Mononuclear cell (primary cell): Measurements from ENCODE around the gene ZNF593OS. TPM values are rescaled to one million over a fixed set of nuclear protein-coding genes. Genes with fewer than 3 reads are reported as not detected.

Experiments
- H3K27me3 ChIP-seq: 2 replicates; pipeline ENCODE4 v1.6.0; 2011; ENCODE audit warnings: low read length, control low read depth; ENCODE audit not compliant: insufficient read depth
- H3K4me1 ChIP-seq: 2 replicates; pipeline ENCODE4 v1.5.1; 2011; ENCODE audit warnings: mild to moderate bottlenecking, low read length, control low read depth; ENCODE audit not compliant: insufficient read depth
- H3K4me3 ChIP-seq: 2 replicates; pipeline ENCODE4 v1.5.1; 2011; ENCODE audit warnings: mild to moderate bottlenecking, low read length, moderate library complexity
- H3K9me3 ChIP-seq: 2 replicates; pipeline ENCODE4 v1.5.1; 2011; ENCODE audit warnings: low read depth, mild to moderate bottlenecking, control low read depth, low read length
- total RNA-seq: library from RNA; depleted of rRNA; stranded (reverse); fragments of >200 nt; gene quantifications from one replicate; pipeline ENCODE4 v1.2.3, GENCODE V29; 2012

The ZNF593OS gene
- total RNA-seq, 1 donor: not detected

- H3K4me1 ChIP-seq: peaks cover 9% of the 10 kb centered on the region
- H3K27me3 ChIP-seq: peaks cover 26% of the 10 kb centered on the region
- H3K9me3 ChIP-seq: no peaks in the 10 kb centered on the region
- no peak overlapping the region for H3K4me3 ChIP-seq
Observed at GRCh38 chr1:26156285-26157038, 15.2 kb downstream of the ZNF593OS start.

GRCh38 chr1:26155370-26156284, 16.0 kb downstream of the ZNF593OS start:
- H3K9me3 ChIP-seq: no peaks in the 10 kb centered on the region
- H3K4me1 ChIP-seq: peaks cover 4% of the 10 kb centered on the region
- no peak overlapping the region for H3K4me3 ChIP-seq
- H3K27me3 ChIP-seq: peaks cover 19% of the 10 kb centered on the region

DNA sequence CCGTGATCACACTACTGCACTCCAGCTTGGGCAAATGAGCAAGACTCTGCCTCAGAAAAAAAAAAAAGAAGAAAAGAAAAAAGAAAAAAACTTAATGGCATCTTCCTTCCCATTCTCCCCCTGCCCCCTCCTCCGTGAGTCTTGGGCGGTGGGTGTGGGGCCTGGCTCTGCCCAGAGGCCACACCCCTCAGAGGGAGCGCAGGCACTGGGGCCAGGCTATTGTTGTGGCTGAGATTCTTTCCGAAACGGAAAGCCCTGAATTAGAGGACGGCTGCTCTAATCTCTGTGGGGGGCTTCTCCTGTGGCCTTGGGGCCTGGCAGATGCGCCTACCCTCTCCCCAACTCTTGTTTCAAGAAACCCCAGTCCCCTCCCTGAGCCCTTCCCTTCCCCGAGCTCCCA, 16.9 kb downstream of the ZNF593OS start:
- Histone ChIP-seq H3K4me1 (peaks cover 4% of the 10 kb centered on the region), H3K9me3 (no peaks in the 10 kb centered on the region), H3K27me3 (peaks cover 19% of the 10 kb centered on the region), H3K4me3 (no peak overlapping the region)

GRCh38 chr1:26153966-26154532, 17.6 kb downstream of the ZNF593OS start:
- Histone ChIP-seq H3K27me3 (peaks cover 19% of the 10 kb centered on the region), H3K9me3 (no peaks in the 10 kb centered on the region), H3K4me3 (no peak overlapping the region), H3K4me1 (peaks cover 4% of the 10 kb centered on the region)

DNA sequence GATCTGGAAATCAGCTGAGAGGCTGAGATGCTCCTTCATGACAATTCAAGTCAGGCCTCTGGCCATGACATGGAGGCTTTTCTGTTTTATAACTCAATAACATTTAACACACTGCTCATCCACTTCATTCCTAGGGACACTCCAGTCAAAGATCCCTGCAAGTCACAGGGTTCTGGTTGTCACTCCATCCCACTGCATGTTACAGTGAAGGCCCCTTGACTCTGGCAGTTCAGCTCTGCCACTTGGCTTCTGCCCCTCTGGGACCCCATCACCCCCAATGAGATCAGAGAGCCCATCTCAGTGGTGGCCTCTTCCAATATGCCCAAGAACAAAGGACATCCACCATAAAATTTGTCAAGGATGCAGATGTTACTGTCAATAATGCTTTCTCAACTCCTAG, 22.7 kb downstream of the ZNF593OS start:
- peaks cover 9% of the 10 kb centered on the region for H3K4me1 ChIP-seq
- H3K9me3 ChIP-seq: no peaks in the 10 kb centered on the region
- no peak overlapping the region for H3K4me3 ChIP-seq
- H3K27me3 ChIP-seq: no peaks in the 10 kb centered on the region

- no peaks in the 10 kb centered on the region for H3K9me3 ChIP-seq
- H3K27me3 ChIP-seq: no peaks in the 10 kb centered on the region
- no peak overlapping the region for H3K4me3 ChIP-seq
- peaks cover 13% of the 10 kb centered on the region for H3K4me1 ChIP-seq
Observed at GRCh38 chr1:26145960-26146294, 25.7 kb downstream of the ZNF593OS start.

DNA sequence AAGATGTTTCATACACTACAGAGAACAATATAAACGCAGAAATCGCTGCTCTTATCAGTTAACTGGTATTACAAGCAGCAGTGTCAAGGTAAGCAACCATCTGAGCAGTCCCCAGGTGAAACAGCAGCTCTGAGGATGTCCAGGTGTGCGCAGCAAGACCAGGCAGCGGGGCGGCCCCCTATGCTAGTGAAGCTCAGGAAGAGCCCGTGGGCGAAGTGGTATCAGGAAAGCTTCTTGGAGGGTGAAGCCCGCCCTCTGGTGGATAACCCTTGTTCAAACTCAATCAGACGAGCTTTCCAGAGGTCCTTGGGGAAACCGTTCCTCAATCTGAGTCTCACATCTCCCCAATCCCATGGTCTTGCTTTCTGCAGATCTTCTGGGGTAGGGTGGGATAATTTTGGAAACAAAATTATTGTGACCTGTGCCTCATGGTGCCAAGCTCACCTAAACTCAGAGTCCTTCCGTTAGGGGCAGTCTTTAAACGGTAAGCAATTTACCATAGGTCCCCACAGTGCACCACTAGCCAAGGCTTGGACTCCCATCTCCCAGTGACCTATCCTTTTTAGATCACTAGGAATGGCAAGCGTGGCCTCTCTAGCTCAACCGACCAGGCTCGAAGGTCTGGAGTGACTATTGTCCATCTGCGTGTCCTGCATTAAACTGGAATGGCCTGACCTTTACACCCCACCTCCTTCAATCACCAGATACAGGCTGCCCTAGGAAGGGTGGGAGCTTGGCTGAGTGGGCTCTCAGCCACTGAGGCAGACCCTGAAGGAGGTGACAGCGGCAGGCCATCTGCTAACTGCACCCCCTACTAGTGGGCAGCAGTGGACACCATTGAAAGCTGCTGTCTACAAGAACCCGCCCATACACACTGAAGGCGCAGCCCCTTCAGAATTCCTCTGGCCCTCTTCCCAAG, 26.3 kb downstream of the ZNF593OS start:
- H3K4me3 ChIP-seq: no peak overlapping the region
- no peaks in the 10 kb centered on the region for H3K9me3 ChIP-seq
- H3K27me3 ChIP-seq: no peaks in the 10 kb centered on the region
- peaks cover 13% of the 10 kb centered on the region for H3K4me1 ChIP-seq

GRCh38 chr1:26142159-26142558, 29.5 kb downstream of the ZNF593OS start:
- peaks cover 13% of the 10 kb centered on the region for H3K4me1 ChIP-seq
- H3K4me3 ChIP-seq: peak overlapping the region; percentile 15
- H3K9me3 ChIP-seq: no peaks in the 10 kb centered on the region
- no peaks in the 10 kb centered on the region for H3K27me3 ChIP-seq

DNA sequence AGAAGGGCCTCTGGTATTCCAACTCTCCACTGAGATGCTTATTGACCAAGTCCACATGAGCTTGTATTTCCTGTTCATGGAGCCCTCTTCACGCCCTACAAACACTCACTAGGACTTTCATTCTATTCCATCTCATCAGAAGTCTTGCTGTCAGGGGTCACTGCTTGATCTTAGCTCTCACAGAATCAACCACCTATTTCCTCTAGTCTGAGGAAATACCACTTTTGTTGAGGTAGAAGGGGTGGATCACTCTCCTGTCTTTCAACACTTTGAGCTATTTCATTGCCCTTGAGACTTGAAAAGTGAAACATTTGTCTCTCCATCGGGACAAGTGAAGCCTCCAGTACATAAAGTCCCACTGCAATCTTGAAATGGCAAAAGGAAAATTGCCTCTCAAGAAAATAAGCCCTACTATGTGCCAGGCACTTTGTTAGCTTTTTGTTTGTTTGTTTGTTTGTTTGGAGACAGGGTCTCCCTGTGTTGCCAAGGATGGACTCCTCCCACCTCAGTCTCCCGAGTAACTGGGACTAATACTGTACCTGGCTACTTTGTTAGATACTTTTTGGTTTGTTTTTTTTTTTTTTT, 32.6 kb downstream of the ZNF593OS start:
- no peaks in the 10 kb centered on the region for H3K27me3 ChIP-seq
- H3K9me3 ChIP-seq: no peaks in the 10 kb centered on the region
- H3K4me1 ChIP-seq: peaks cover 8% of the 10 kb centered on the region
- no peak overlapping the region for H3K4me3 ChIP-seq

GRCh38 chr1:26134466-26134865, 37.2 kb downstream of the ZNF593OS start:
- Histone ChIP-seq H3K4me1 (no peaks in the 10 kb centered on the region), H3K4me3 (no peak overlapping the region), H3K27me3 (no peaks in the 10 kb centered on the region), H3K9me3 (no peaks in the 10 kb centered on the region)

DNA sequence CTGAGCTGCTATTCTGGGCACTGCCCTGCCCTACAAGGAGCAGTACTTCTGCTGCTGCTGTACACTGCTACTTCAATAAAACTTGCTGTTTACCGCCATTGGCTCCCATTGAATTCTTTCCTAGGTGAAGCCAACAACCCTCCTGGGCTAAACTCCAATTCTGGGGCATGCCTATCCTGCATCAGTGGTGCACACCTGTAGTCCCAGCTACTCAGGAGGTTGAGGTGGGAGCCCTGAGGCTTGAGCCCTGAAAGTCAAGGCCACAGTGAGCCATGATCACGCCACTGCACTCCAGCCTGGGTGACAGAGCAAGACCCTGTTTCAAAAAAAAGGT, 38.8 kb downstream of the ZNF593OS start:
- Histone ChIP-seq H3K27me3 (no peaks in the 10 kb centered on the region), H3K4me3 (no peak overlapping the region), H3K9me3 (no peaks in the 10 kb centered on the region), H3K4me1 (peaks cover 8% of the 10 kb centered on the region)

DNA sequence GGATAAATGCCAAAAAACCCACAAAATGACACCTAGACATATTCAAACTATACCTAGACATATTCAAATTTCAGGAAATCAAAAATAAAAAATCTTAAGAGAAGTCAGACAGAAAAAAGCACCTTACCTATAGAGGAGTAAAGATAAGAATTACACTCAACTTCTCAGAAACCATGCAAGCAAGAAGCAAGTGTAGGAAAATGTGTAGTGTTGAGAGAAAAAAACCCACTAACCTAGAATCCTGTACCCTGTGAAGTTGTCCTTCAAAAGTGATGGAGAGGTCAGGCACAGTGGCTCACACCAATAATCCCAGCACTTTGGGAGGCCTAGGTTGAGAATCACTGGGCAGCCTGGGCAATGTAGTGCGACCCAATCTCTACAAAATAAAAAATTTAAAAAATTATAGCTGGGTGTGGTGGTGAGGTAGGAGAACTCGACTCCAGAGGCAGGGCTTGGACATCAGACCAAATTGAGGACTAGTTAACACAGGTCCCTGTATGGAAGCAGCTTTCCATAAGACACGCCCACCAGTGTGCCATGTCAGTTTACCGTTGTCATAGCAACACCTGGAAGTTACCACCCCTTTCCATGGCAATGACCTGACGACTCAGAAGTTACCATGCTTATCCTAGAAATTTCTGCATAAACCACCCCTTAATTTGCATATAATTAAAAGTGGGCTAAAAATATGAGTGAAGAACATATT, 39.4 kb downstream of the ZNF593OS start:
- Histone ChIP-seq H3K9me3 (no peaks in the 10 kb centered on the region), H3K4me1 (peaks cover 14% of the 10 kb centered on the region), H3K4me3 (no peak overlapping the region), H3K27me3 (no peaks in the 10 kb centered on the region)

GRCh38 chr1:26130695-26131094, 40.9 kb downstream of the ZNF593OS start:
- Histone ChIP-seq H3K4me1 (peaks cover 28% of the 10 kb centered on the region), H3K4me3 (no peak overlapping the region), H3K27me3 (no peaks in the 10 kb centered on the region), H3K9me3 (no peaks in the 10 kb centered on the region)

GRCh38 chr1:26129778-26130177, 41.9 kb downstream of the ZNF593OS start:
- Histone ChIP-seq H3K4me1 (peaks cover 33% of the 10 kb centered on the region), H3K9me3 (no peaks in the 10 kb centered on the region), H3K27me3 (no peaks in the 10 kb centered on the region), H3K4me3 (no peak overlapping the region)
